GM12891 (cell line): ENCODE data around the gene CDH4.

Experiments used
- PAX5 ChIP-seq: IDR thresholded peaks from 2 replicates; pipeline ENCODE4 v1.6.1; 2011; ENCODE audit warnings: low read length, moderate library complexity, mild to moderate bottlenecking; ENCODE audit not compliant: insufficient read depth, severe bottlenecking
- POLR2A ChIP-seq: IDR thresholded peaks from 2 replicates; pipeline ENCODE4 v1.6.1; 2011; ENCODE audit warnings: low read depth, low read length, control low read depth
- POLR2AphosphoS5 ChIP-seq: IDR thresholded peaks from 2 replicates; pipeline ENCODE4 v1.6.1; 2011; ENCODE audit warnings: low read depth, low read length, control low read depth
- SPI1 ChIP-seq: IDR thresholded peaks from 2 replicates; pipeline ENCODE4 v1.6.1; 2011; ENCODE audit warnings: low read depth, low read length, control low read depth
- TAF1 ChIP-seq: IDR thresholded peaks from 2 replicates; pipeline ENCODE4 v1.6.1; 2011; ENCODE audit warnings: low read depth, low read length, control low read depth

DNA sequence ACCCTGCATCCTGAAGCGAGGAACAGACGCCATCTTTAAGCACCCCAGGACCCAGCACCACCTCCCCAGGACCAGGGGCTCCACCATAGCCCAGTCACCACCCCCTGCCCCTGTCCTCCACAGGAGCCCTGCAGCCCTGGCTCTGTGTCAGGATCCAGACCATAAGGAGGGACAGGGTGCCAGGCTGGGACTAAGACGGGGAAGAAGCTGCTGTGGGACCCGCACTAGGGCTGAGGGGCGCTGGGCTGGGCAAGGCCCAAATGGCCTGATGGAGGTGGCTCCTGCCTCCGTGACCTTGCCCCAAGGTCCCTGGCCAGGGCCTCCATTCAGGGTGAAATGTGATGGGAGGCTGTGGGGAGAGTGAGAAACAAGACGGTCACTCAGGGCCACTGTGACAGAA, 428.0 kb downstream of the CDH4 start:
- TF ChIP-seq POLR2A (no peak), SPI1 (no peak), POLR2AphosphoS5 (no peak), PAX5 (no peak), TAF1 (no peak)
